CD4-positive, alpha-beta T cell treated with Interferon alpha-2 for 1 hour (primary cell): ENCODE results near the gene CDC20.

Experiments used
- DNase-seq, 2 donors: peaks; one replicate each; pipeline ENCODE4 v3.0.0-alpha.2; 2020 to 2022

CDC20 gene

GRCh38 chr1:43329995-43330751, 28.6 kb upstream of the CDC20 start:
- DNase-seq, result peak in 1 of 2 donors; percentile 24

DNA sequence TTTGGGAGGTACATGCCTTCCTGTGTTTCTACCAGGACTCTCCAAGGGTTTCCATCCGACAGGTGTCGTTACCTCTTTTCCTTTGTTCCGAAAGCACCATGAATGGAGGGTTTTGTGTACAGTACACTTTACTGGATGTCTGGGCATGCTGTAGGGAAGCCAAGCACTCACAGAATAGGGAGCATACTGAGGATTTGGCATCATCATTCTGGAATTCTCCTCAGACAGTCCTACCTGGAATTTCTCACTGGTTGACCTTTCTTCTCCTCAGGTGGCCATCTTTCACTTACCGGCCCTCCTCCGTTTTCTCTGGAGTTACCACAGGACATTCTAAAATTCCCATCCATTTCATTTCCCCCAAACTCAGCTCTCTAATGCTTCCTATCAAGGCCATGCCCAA, 27.1 kb upstream of the CDC20 start:
- no peak for DNase-seq

GRCh38 chr1:43334453-43335205, 24.2 kb upstream of the CDC20 start:
- no peak for DNase-seq

DNA sequence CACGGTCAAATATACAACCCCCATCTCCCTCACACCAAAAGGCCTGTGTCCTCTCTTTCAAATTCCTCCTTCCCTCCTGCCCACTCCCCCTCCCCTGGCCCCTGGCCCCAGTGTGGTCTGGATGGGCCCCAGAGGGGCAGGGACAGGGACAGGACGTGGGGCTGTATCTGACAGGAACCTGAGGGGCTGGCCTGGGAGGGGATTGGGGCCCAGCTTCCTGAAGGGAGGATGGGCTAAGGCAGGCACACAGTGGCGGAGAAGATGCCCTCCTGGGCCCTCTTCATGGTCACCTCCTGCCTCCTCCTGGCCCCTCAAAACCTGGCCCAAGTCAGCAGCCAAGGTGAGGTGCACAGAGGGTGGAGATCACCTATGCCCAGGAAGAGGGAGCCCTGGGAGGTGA, 21.2 kb upstream of the CDC20 start, which contains the start of gene MPL:
Gene MPL, plus strand, starts transcription at position 231 of the 400 bp plus-strand sequence. Its CDS starts 31 bp downstream, at position 262.
- no peak for DNase-seq

DNA sequence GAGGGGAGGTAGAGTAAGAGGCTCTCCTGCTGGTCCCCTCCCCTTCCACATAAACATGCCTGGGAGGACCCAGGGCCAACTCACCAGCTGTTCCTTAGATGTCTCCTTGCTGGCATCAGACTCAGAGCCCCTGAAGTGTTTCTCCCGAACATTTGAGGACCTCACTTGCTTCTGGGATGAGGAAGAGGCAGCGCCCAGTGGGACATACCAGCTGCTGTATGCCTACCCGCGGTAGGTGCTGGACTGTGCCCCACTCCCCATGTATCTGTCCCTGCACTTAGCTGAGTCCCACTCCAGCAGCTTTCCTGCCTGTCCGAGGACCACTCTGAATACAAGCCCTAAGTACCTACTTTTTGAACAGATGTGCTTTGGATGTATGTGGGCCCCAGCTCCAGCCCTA, 20.8 kb upstream of the CDC20 start:
- no peak for DNase-seq

DNA sequence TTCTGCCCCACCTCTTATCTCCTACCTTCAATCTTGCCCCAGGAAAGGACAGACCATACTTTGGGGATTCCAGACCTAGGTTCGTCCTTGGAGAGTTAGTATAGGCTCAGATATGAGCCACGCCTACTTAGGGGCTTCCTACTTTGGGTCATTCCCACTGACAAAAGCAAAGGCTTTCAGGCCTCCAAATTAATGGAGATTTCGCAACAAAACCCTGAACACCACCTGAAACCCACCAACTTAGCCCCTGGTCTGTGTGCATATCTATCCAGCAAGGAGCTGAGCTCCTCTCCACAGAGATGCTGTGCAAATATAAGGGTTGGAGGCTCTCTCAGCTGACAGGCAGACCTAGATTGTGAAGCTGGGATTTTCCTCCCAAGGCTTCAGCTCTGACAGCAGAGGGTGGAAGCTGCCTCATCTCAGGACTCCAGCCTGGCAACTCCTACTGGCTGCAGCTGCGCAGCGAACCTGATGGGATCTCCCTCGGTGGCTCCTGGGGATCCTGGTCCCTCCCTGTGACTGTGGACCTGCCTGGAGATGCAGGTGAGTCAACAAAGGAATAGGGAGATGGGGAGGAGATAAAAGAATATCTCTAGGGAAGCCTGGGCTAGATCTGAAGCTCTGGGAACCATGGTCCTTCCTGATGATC, 19.1 kb upstream of the CDC20 start:
- DNase-seq, result no peak

GRCh38 chr1:43340559-43340958, 18.2 kb upstream of the CDC20 start:
- DNase-seq, result no peak

- no peak for DNase-seq
Observed at GRCh38 chr1:43344267-43344850, 14.4 kb upstream of the CDC20 start.

GRCh38 chr1:43345120-43345519, 13.7 kb upstream of the CDC20 start:
- DNase-seq, result no peak

DNA sequence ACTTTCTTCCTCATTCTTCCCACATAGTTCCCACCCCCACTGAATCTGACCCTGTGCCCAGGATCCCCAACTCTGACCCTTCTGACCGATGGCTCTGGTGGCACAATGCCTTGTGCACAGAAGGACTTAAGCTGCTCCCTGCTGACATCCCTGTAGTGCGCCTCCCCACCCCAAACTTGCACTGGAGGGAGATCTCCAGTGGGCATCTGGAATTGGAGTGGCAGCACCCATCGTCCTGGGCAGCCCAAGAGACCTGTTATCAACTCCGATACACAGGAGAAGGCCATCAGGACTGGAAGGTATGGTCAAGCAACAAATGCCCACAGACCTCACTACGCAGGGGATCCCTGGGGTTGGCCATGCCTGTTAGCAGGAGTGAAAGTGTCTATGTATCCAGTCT, 12.1 kb upstream of the CDC20 start:
- no peak for DNase-seq

DNA sequence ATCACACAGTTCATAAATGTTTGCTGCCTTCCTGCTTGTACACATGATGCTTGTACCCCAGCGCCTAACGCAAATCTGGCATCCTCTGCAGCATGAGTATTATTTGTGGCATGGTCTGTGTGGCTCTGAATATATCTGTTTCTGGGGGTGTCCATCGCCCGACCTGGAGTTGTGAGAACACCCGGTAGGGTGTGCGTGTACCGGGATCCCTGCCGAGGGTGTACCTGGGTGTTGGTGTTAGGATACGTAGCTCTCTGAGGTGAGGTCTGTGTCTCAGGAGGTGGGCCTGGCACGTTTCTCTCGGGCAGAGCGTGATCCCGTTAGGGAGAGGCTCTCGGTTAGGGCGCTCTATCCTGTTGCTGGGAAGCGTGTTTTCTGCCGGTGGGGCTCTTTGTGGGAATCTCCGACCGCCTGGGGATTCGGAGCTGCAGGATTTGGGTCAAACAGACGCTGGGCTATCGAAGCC, 10.4 kb upstream of the CDC20 start:
- no peak for DNase-seq

DNA sequence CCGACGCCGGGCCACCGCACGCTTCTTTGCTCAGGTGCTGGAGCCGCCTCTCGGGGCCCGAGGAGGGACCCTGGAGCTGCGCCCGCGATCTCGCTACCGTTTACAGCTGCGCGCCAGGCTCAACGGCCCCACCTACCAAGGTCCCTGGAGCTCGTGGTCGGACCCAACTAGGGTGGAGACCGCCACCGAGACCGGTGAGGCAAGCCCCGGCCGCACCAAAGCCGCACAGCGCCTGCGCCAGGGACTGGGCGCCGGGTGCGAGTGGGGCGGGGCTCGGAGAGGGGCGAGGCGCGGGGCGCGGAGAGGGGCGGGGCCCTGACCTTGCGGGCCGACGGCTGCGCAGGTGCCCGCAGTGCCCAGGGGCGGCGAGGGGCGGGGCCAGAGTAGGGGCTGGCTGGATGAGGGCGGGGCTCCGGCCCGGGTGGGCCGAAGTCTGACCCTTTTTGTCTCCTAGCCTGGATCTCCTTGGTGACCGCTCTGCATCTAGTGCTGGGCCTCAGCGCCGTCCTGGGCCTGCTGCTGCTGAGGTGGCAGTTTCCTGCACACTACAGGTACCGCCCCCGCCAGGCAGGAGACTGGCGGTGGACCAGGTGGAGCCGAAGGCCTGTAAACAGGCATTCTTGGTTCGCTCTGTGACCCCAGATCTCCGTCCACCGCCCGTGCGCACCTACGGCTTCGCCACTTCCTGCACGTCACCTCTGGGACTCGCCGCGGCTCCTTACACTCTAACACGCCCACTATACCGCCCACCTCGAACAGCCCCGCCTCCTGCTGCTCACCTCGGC, 9.8 kb upstream of the CDC20 start:
- peak; percentile 85 to 90 for DNase-seq

- no peak for DNase-seq
Observed at GRCh38 chr1:43349594-43350306, 9.0 kb upstream of the CDC20 start.

GRCh38 chr1:43350976-43351375, 7.8 kb upstream of the CDC20 start:
- DNase-seq, result no peak

DNA sequence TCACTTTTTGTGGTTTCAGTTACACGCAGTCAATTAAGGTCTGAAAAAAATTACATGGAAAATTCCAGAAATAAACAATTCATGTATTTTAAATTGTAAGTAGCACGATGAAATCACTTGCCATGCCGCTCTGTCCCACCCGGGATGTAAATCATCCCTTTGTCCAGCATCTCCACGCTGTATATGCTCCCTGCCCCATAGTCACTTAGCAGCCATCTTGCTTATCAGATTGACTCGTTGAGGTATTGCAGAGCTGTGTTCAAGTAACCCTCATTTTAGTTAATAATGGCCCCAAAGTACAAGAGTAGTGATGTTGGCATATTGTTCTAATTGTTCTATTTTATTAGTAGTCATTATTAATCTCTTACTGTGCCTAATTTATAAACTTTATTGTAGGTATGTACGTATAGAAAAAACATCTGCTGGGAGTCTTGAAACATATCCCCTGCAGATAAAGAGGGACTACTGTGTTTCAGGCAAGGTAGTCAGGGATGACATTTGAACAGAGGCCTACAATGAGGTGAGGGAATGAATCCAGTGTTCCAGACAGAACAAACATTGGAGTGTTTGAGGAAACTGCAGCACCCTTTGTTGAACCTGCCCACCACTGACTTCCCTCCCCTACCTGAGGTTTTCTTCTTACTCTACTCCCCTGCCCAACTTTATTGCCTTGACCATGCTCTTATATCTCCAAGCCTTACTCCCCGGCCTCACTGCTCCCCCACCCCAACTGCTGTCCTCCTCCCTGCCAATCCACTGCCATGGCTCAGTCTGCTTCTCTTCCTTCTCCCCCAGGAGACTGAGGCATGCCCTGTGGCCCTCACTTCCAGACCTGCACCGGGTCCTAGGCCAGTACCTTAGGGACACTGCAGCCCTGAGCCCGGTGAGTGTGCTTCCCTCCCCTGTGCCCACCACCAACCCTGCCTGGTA, 7.1 kb upstream of the CDC20 start:
- DNase-seq, result no peak

DNA sequence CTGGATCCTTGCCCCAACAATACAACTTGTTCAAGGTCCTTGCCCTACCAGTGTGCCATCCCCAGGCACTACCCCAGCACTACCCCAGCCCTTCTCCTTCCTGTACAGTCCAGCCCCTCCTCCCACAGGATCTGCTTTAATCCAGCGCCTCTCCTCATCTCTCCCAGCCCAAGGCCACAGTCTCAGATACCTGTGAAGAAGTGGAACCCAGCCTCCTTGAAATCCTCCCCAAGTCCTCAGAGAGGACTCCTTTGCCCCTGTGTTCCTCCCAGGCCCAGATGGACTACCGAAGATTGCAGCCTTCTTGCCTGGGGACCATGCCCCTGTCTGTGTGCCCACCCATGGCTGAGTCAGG, 6.5 kb upstream of the CDC20 start:
- no peak for DNase-seq

- DNase-seq, result no peak
Observed at GRCh38 chr1:43352881-43353280, 5.9 kb upstream of the CDC20 start.

DNA sequence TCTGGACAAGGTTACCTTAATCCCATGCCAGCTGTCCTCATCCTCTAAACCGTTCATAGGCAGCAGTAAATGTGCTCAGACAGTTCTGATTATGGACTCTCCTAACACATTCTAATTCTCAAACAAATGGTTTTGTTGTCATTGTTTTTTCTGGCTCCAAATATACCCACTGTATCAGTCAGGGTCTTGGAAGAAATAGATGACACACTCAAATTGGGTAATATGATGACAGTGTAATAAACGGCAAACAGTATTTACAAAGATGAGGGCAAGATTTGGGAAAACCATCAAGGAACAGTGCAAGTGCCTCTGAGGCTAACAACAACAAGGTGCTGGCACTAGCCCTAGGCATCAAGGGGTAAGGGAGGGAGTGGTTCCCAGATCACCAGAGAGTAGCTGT, 4.3 kb upstream of the CDC20 start:
- DNase-seq, result no peak

- no peak for DNase-seq
Observed at GRCh38 chr1:43354936-43355335, 3.8 kb upstream of the CDC20 start.

DNA sequence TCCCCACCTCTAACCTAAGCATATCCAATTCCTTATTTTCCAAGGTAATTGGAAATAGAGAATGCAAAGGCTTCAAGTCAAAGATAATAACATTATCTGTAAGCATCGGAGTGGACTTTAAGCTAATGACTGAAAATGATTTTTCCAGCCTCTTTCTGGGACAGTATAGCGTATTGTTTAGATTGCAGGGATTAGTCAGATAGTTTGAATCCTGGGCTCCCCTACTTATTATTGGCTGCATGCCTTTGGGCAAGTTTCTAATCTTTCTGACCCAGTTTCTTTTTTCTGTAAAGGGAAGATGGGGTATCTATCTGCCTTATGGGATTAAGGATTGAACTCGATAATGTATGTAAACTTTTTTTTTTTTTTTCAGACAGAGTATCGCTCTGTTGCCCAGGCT, 1.5 kb upstream of the CDC20 start:
- DNase-seq, result no peak
